HL-60 (cell line): ENCODE measurements around the gene COPB2.

Experiments
- DNase-seq, 2 experiments: peaks; one replicate each; pipeline ENCODE4 v3.0.0-alpha.2; 2010 to 2020; ENCODE audit warnings: low read depth in 1 of 2, low spot score in 1 of 2
- H3K27ac ChIP-seq: fragments of 250-450 bp; sonication (Bioruptor Pico); replicated peaks from 2 replicates; pipeline ENCODE4 v1.5.1; 2020; ENCODE audit warnings: mild to moderate bottlenecking, moderate library complexity
- H3K27me3 ChIP-seq: fragments of 250-450 bp; sonication (Bioruptor Pico); 2 replicates; pipeline ENCODE4 v1.5.1; 2021; ENCODE audit warnings: mild to moderate bottlenecking, moderate library complexity; ENCODE audit not compliant: insufficient read depth, poor library complexity, severe bottlenecking
- H3K4me3 ChIP-seq: replicated peaks from 2 replicates; pipeline ENCODE4 v1.5.1; 2011; ENCODE audit warnings: mild to moderate bottlenecking, control low read depth, low read length; ENCODE audit not compliant: insufficient read depth
- CTCF ChIP-seq: IDR thresholded peaks from one replicate; pipeline ENCODE4 v1.5.1; 2011; ENCODE audit warnings: low read length, control low read depth, inconsistent platforms; ENCODE audit not compliant: insufficient read depth
- GABPA ChIP-seq: IDR thresholded peaks from 2 replicates; pipeline ENCODE4 v1.6.1; 2012; ENCODE audit warnings: low read depth
- POLR2AphosphoS5 ChIP-seq: IDR thresholded peaks from 2 replicates; pipeline ENCODE4 v1.6.1; 2012; ENCODE audit warnings: low read depth
- REST ChIP-seq: IDR thresholded peaks from 2 replicates; pipeline ENCODE4 v1.6.1; 2012; ENCODE audit warnings: low read depth; ENCODE audit not compliant: insufficient replicate concordance
- SPI1 ChIP-seq: IDR thresholded peaks from 2 replicates; pipeline ENCODE4 v1.6.1; 2012; ENCODE audit warnings: low read depth, mild to moderate bottlenecking, borderline replicate concordance

Gene COPB2

GRCh38 chr3:139311557-139311956 is 77.9 kb downstream of the COPB2 start:
- no peak overlapping the region for H3K4me3 ChIP-seq
- H3K27ac ChIP-seq = no peak overlapping the region
- no peak for DNase-seq
- TF ChIP-seq GABPA (no peak), POLR2AphosphoS5 (no peak), REST (no peak), CTCF (no peak), SPI1 (no peak)
- no peaks in the 10 kb centered on the region for H3K27me3 ChIP-seq

- TF ChIP-seq CTCF = no peak
- TF ChIP-seq REST = no peak
- TF ChIP-seq SPI1 = no peak
- TF ChIP-seq GABPA = no peak
- no peak for TF ChIP-seq POLR2AphosphoS5
- DNase-seq = no peak
- Histone ChIP-seq H3K27me3 (no peaks in the 10 kb centered on the region), H3K27ac (no peak overlapping the region), H3K4me3 (no peak overlapping the region)
Observed at GRCh38 chr3:139310474-139310933, 78.9 kb downstream of the COPB2 start.

- no peak for DNase-seq
- TF ChIP-seq SPI1 (no peak), REST (no peak), POLR2AphosphoS5 (no peak), GABPA (no peak), CTCF (no peak)
- H3K27ac ChIP-seq = no peak overlapping the region
- no peaks in the 10 kb centered on the region for H3K27me3 ChIP-seq
- H3K4me3 ChIP-seq = no peak overlapping the region
Observed at GRCh38 chr3:139309880-139310279, 79.6 kb downstream of the COPB2 start.
